ENCODE results near the gene MTA2.
"Not testable (repeated sequence)": the region's sequence is repeated elsewhere in the genome, so short reads cannot be mapped to it uniquely, and the experiment has no call there.

MTA2 gene

DNA sequence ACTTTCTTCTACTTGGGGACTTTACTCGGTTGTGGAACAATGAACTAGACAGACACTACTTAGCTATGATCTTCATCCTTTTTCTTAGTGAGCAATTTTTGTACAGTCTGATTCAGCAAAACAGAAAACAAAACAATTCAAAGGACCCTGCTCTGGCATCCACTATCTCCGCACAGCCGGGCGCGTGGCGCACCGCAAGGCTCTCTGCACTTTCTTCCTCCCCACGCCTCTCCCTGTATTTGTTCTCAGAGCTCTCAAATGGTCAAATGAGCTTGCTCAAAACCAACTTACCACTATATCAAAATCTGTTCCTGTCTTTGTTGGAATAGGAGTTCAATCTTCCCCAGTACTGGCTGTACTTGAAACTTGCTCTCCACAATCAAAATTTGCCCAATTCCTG is 35.4 kb downstream of the MTA2 start:
- DNase-seq (ENCODE audit: low read depth) = no peak

DNA sequence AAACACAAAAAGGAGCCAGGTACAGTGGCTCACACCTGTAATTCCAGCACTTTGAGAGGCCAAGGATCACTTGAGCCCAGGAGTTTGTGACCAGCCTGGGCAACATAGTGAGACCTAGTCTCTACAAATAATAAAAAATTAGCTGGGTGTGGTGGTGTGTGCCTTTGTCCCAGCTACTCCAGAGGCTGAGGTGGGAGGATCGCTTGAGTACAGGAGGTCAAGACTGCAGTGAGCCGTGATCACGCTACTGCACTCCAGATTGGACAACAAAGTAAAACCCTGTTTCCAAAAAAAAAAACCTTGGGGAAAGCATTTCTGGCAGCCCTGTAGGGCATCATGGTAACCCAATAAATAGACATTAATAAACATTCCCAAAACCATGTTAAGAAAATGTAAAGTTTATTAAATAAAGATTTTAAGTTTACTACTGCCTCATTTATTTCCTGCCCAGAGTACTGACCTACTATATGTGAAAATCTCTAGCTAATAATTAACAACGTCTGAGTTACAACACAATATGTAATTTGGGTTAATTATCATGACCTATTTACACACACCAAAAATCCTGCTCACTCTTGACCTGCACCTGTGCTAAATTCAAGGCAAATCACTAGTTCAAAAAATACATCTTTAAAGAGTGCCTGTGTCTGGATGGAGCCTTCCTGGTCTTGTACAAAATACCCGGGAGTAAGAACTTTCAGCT is 36.4 kb downstream of the MTA2 start:
- no peak for DNase-seq (ENCODE audit: low read depth)

DNA sequence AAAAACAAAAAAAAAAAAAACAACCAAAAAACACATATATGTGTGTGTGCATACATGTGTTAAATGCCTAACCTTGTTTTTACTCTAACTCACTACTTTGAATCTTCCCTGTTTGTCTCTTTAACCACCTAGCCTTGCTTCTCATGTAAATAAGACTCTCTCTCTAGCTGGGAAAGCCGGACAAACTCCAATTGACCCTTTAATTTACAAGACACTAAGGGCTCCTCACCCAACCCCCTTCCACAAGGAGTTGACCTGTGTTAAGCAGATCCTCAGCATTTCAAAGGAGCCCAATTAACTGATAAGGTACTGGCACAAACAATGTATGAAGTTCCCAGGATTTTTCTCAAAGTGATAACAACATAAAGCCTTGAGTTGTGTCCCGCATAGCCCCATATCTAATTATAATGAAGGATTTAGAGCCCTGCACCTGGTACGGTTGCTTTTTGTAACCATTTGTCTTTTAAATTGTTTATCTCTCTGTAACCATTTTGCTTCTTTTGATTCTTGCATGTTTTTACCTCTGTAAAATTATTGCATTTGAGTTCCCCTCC is 39.9 kb downstream of the MTA2 start:
- not testable (repeated sequence) for DNase-seq (ENCODE audit: low read depth)

DNA sequence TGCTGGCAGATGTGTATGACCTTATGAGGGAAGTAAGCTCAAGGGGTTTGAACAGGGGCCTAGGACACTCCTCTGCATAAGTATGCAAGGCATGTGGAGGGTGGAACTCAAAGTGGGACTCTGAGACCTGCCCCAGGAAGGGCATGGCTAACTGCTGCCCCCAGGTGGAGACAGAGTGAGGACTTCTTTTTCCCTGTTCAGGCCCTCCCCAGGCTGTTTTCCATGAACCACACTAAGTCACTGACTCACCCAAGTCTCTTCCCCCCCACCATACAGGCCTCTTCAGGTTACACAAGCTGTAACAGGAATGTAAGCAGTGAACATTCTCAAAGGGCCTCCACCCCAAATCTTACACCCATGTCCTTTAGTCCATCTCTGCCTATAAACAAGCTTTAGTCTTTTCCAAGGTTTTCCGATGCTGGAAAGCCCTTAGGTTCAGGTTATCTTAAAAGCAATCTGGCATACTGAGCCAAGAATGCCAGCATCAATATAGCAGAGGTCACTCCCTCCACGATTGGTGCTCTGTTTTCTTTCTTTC is 41.0 kb downstream of the MTA2 start:
- DNase-seq (ENCODE audit: low read depth) = peak; percentile 73

DNA sequence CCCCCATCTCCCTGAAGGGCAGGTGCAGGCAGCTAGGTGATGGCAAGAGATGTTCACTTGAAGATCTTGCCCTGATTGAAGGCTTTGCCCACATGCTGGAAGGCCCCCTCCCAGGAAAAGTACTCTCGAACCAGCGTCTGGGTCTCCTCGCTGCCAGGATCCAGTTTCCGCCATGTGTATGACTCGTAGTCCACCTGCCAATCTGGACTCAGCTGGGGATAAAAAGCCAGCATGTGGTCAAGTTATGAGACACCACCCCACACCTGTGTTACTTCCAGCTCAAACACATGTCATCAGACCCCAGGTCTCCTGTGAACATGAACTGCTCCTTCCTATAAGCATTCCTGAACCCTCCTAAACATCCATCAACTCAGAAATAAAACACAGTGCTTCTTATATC is 42.0 kb downstream of the MTA2 start:
- DNase-seq (ENCODE audit: low read depth) = not testable (repeated sequence)

DNA sequence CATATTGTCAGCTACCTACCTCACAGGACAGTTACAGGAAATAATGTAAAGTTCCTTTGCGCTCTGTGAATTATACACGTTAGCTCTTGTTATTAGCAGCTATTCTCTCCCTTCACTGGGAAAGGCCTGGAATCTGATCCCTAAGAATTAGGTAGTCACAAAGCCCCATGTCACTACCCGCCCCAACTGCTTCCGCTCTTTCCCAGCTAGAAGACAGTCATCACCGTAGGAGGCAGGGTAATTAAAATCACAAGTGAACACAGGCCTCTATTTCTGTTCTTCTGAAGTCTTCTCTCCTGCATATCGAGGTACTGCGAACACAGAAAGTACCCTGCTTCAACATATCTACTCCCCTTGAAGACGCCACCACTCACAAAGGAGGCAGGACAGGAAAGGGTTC is 42.5 kb downstream of the MTA2 start:
- DNase-seq (ENCODE audit: low read depth) = no peak

DNA sequence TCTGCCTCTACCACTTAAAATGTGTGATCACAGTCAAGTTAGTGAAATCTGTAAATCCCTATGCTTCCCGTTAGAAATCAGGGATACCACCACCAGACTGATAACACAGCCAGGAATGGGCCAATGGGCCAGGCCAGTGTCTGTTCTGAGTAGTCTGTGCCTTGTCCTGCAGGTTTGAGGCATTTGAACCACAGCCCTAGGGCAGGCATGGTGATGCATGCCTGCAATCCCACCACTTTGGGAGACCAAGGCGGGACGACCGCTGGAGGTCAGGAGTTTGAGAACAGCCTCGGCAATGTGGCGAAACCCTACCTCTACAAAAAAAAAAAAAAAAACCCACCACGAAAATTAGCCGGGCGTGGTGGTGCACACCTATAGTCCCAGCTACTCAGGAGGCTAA is 43.0 kb downstream of the MTA2 start:
- DNase-seq (ENCODE audit: low read depth) = no peak

DNA sequence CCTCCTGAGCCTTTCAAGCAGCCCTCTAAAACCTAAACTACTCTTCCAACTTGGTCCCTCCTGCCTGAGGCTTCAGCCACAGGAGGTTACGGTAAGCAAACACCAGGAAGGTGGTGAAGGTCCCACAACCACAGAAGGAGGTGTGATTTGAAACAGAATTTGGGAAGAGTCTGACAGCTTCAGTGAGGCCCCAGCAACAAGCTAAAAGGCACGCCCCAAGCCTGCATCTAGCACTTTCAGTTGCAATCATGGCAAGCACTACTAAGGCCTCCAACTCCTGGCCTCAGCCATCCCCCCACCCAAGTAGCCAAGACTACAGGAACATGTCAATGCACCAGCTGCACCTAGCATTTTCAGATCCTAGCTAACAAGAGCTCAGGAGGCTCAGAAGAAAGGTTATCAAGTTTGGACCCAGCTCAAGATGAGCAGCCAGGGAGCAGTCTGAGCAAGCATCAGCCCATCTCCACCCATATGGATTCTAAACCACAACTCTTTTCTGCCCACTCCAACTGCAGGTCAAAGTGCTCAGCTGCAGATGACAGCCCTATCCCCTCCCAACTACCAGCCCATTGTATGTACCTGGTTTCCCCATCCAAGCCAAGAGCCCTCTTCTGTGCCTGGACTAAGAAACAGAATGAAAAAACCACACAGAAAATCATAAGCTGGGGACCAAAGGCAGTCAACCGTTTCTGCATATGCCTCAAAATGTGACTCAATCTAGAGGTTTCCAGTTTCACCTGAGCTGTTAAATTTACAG is 44.6 kb downstream of the MTA2 start:
- DNase-seq (ENCODE audit: low read depth) = no peak

DNA sequence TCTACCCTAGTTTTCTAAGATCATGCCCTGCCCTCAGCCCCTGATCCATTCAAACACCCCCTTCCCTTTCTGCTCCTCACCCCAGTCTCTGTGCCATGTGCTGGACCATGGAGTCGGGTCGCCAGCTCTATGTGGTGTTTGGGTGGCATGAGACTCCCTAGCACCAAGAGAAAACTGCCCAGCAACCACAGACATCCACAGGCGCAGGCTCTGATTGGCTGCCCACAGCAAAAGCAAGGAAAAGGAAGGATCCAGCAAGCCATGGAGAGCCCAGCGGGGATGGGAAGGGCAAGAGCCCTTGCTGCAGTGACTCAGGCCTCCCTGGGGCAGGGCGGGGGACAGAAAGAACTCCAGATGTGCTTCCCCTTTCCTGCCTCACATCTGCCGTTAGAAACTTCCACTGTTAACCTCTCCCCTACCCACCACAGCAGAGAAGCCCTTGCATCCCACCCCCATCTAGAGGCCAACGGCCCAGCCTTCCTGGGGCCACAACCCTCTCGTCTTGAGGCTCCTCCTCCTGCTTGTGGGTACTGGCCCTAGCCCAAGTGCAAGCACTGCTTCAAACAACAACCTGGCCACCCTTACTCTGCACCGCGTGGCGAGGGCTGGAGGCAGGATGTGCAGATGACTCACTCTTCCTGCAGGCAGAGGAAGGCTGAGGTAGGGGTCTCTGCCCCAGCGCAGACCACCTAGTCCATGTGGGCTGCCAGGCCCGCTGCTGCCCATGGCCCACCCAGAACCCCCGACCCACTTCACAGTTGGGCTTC is 45.4 kb downstream of the MTA2 start:
- DNase-seq (ENCODE audit: low read depth) = peak; percentile 60

DNA sequence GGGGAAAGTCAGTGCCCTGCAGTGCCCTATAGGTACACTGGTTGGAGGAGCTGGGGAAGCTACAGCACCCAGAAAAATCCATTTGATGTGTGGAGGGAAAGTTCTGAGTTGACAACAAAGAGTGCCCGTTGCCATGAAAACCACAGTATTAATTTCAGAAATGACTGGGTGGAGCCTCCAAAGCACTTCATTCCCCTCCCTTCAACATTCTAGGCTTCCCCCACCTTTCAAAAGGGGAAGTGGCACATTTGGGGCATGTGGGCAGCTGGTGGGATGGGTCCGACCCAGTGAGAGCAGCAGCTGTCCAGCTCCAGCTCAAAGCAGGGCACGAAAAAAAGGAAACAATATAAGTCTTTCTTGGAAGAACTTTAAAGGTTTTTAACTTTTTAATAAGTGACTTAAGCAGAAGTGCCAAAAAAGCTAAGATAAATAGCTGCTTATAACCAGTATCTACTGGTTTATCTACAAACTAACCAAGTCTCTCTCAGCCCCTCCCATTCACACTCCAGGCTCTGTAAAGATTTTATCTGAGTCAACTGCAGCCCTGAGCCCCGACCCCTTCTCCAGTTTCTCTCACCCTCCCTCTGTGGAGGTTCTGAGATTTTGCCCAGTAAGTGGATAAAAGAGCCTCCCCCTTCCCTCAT is 46.1 kb downstream of the MTA2 start:
- DNase-seq (ENCODE audit: low read depth) = no peak

DNA sequence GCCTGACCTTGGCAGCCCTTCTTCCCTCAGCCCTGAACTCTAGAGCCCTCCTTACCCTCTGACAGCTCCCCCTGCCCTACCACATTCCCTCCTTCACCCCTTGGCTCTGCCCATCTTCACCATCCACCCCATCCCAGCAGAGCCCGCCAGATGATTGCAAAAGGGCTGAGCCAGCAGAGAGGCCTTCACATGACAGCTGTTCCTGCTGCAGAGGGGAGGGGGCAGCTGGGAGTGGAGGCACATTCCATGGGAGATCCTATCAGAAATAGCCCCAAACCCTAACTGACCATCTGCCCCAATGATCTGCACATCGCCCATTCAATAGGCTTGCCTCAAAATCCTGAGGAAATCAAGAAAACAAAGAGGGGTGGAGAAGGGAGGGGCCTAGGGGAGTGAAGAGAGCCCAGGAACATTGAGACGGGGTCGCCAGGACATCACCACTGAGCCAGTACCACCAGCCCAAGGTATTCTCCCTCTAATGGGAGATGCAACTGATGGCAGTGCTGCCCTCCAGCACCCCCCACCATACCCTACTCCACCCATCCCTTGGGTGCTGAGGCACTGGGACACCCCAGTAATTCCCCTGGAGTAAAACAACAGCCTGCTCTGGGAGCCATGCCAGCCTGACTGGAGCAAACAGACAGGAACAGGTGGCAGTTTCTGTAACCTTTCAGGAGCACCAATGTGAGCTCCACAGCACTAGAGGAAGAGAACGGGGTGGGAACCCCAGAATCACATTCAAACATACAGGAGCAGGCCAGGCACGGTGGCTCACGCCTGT is 47.1 kb downstream of the MTA2 start:
- no peak for DNase-seq (ENCODE audit: low read depth)

DNA sequence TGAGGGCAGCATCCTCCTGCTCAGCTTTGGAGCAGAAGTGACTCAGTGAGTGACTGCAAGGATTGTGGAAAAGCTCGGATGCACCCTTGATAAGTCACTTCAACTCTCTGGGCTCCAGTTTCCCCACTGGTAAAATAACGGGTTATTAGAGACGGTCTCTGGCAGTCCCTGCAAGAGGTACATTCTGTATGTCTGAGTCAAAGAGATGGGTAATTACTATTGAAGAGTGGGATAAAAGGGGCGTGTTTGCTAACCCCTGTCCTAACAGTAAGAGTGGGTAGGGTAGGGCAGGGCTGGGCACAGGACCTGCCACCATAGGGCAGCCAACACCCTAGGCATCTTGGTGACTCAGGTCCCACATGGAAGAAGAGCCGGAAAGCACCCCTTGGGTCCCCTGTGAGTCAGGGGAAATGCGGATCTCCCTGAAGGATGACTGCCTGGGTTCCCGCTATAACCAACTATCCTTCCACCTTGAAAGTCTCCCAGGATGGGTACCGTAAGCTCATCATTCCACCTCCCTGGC is 47.8 kb downstream of the MTA2 start:
- no peak for DNase-seq (ENCODE audit: low read depth)

DNA sequence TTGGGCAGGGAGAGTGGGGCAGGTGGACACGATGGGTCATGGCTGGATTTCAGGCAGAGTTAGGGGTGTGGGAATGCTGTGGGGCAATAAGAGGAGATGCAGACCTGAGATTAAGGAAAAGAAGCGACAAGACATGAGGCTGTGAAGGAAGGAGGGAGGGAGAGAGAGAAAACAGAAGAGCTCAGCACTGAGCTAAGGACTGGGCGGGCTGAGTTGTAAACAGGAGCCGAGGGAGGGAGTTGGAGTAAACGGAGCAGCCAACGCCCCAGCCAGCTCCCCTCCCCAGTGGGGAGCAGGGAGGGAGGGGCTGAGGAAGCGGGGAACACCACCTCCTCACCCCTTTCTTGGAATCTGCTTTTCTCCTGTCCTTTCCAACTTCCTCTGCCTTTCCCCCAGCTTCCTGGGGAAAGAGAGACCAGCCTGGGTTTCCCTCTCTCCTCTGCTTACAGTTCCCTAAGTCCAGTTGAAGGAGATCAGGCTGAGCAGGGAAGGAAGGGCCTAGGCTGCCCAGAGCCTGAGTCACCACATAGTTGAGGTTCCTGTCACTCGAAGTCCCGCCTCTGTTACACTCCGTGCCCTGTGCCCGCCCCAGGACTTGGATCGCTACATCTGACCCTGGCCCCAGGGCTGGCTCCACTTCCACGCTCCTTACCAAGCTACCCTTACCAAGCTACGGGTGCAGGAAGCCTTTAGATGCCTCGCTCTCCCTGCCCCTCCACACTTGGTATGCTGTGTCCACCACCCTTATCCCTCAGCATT is 48.4 kb downstream of the MTA2 start:
- DNase-seq (ENCODE audit: low read depth) = no peak

DNA sequence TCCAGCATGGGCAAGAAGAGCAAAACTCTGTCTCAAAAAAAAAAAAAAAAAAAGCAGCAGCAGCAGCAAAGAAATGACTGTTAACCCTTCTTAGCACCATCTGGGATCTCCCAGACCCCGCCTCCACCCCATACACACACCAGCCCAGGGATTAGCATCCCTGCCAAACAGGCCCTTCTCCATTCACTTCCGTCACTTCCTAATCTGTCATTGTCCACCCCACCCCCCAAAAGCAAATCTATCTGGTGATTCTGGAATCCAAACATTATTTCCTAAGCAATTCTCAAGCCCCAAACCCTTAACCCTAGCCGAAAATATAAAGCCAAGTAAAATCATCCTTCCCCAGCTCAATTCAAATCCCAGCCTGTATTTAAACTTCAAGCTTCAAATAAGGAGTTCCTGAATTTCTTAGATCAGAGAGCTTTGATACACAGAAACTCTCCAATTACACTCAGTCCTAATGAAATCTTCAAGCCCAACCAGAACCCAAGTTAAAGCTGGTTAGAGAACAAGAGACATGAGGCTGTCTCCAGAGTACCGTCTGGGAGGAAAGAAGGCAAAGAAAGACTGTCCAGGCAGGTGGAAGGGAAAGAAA is 49.1 kb downstream of the MTA2 start:
- DNase-seq (ENCODE audit: low read depth) = no peak

DNA sequence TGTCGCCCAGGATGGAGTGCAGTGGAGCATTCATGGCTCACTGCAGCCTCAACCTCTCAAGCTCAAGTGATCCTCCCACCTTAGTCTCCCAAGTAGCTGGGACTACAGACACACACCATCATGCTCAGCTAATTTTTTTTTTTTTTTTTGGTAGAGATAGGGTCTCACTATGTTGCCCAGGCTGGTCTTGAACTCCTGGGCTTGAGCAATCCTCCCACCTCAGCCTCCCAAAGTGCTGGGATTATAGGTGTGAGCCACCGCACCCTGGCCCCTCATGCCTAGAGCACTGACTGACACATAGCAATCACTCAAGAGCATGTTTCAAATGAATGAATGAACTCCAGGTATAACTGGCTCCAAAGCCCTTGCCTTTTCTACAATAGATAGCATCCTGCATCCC is 51.2 kb downstream of the MTA2 start:
- DNase-seq (ENCODE audit: low read depth) = not testable (repeated sequence)

DNA sequence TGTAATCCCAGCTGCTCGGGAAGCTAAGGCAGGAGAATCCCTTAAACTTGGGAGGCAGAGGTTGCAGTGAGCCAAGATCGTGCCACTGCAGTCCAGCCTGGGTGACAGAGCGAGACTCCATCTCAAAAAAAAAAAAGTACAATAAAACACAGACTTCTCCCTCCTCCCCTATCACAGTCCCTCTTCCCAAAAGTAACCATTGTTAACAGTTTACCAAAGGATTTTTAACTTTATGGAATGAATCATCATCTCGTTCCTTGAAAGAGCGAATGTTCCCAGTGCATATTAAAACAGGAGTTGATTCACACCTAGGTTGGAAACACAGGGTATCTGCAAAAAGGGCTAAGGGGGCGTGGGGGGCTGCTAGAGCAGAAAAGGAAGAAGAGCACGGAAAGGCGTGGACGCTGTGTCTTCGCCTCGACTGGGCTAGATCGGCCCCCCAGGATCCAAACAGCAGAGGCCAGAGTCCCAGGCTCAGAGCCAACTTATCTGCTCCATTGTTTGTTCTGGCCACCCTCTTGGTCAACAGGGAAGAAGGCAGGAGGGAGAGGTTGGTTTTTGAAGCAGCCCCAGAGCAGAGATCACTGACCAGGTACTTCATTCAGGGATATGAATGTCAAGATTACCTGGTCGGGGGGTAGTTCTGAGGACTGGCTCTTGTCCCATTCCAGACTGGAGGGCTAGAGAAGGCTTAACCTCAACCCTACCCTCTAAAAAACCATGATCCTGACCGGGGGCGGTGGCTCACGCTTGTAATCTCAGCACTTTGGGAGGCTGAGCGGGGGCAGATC is 52.9 kb downstream of the MTA2 start:
- no peak for DNase-seq (ENCODE audit: low read depth)

DNA sequence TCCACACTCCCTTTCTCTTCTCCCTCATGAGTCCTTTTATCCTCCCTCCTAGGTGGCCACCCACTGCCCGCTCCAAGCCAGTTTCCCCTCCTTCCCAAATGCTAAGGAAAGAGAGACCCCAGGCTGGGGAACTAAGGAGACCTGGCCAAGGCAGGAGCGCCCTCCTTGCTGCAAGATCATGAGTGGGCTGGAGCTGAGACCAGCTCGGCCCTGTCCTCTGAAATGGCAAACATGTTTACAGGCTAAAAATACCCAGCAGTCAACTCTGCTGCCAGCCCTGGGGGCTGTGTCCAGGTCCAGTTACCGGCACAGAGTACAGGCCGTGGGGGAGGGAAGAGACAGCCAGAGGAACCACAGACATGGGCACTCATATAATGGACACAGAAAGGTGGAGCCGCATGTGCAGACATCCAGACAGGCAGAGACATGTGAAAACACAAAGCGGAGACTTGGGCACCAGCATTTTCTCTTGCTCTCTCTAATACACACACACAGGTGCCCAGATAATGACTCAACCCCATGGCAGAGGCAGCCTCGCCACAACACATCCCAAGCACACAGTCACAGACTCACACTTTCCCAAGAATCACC is 53.9 kb downstream of the MTA2 start:
- no peak for DNase-seq (ENCODE audit: low read depth)

DNA sequence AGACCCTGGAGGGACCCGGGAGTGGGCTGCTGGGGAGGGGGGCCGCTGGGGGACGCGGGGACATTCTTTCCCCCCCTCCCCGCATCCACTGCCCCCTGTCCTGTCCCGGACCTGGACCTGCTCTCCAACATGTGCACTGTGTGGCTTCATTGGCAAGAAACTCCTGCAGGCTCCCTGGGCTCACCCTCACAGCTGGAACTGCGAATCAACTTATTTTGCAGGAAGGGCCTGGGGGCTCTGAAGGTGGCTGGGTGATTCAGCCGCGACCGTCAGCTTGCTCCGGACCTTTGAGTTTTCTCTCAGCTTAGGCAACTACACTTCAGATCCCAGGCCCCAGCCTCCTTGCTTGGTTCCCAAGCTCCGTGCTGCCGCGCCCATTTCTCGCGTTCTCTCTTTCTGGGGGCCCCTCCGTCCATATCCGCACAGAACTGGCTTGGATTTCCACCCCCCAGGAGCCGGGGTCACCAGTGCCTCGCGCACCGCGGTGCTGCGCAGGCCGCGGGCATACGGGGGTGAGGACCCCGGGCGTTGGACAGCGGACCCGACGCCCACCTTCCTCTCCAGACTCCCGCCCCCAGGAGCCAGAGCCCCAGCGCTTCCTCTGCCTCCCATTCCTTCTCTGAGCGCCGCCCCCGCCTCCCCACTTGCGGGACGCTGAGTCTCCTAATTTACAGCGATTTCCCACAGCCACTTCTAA is 54.6 kb downstream of the MTA2 start:
- no peak for DNase-seq (ENCODE audit: low read depth)

All from activated T-helper 9 cell treated with anti-CD3 and anti-CD28 coated beads, Interleukin-2, amount 50 U/mL, for 16 hours (primary cell).